HEK293T (cell line): Measurements from ENCODE around the gene SEMA3G.

Source experiments
- CTCF ChIA-PET: fragments of 350-600 bp; formaldehyde crosslinking; extraction: SDS; loops from one replicate; lab custom pipeline; 2021; ENCODE audit warnings: antibody characterized with exemption, inconsistent platforms; lab: Yijun Ruan, JAX
- POLR2A ChIA-PET: fragments of 350-600 bp; formaldehyde crosslinking; extraction: SDS; loops from one replicate; lab custom pipeline; 2020; ENCODE audit warnings: antibody characterized with exemption, inconsistent platforms; lab: Yijun Ruan, JAX
- DNase-seq: peaks from one replicate; pipeline ENCODE4 v3.0.0; 2012; ENCODE audit warnings: mixed read lengths; ENCODE audit errors: extremely low spot score
- ARNT ChIP-seq: fragments of 450-650 bp; IDR thresholded peaks from 2 replicates; pipeline ENCODE4 v1.6.1; 2017; ENCODE audit warnings: mild to moderate bottlenecking
- BHLHE40 ChIP-seq: fragments of 450-650 bp; IDR thresholded peaks from 2 replicates; pipeline ENCODE4 v1.6.1; 2016; ENCODE audit warnings: mild to moderate bottlenecking, moderate library complexity, borderline replicate concordance
- CTBP1 ChIP-seq: fragments of 450-650 bp; IDR thresholded peaks from 2 replicates; pipeline ENCODE4 v1.6.1; 2016; ENCODE audit warnings: borderline replicate concordance
- ELF4 ChIP-seq: fragments of 450-650 bp; IDR thresholded peaks from 2 replicates; pipeline ENCODE4 v1.6.1; 2017; ENCODE audit warnings: antibody characterized with exemption
- FOXA1 ChIP-seq: fragments of 450-650 bp; IDR thresholded peaks from 2 replicates; pipeline ENCODE4 v1.6.1; 2016; ENCODE audit warnings: mild to moderate bottlenecking
- FOXK2 ChIP-seq: fragments of 450-650 bp; IDR thresholded peaks from 2 replicates; pipeline ENCODE4 v1.6.1; 2016; ENCODE audit warnings: mild to moderate bottlenecking
- FOXM1 ChIP-seq: fragments of 450-650 bp; IDR thresholded peaks from 2 replicates; pipeline ENCODE4 v1.6.1; 2017; ENCODE audit warnings: mild to moderate bottlenecking, borderline replicate concordance
- HDGF ChIP-seq: fragments of 450-650 bp; IDR thresholded peaks from 2 replicates; pipeline ENCODE4 v1.6.1; 2017; ENCODE audit warnings: antibody characterized with exemption, borderline replicate concordance
- L3MBTL2 ChIP-seq: fragments of 450-650 bp; conservative IDR thresholded peaks from 2 replicates; pipeline ENCODE4 v1.6.1; 2016; ENCODE audit warnings: mild to moderate bottlenecking
- LEF1 ChIP-seq: fragments of 450-650 bp; IDR thresholded peaks from 2 replicates; pipeline ENCODE4 v1.6.1; 2017; ENCODE audit warnings: mild to moderate bottlenecking, borderline replicate concordance
- NFRKB ChIP-seq: fragments of 450-650 bp; IDR thresholded peaks from 2 replicates; pipeline ENCODE4 v1.6.1; 2016; ENCODE audit warnings: mild to moderate bottlenecking, moderate library complexity
- PKNOX1 ChIP-seq: fragments of 450-650 bp; IDR thresholded peaks from 2 replicates; pipeline ENCODE4 v1.6.1; 2016
- SP1 ChIP-seq: fragments of 450-650 bp; IDR thresholded peaks from 2 replicates; pipeline ENCODE4 v1.6.1; 2017
- SUZ12 ChIP-seq: fragments of 450-650 bp; IDR thresholded peaks from 2 replicates; pipeline ENCODE4 v1.6.1; 2016; ENCODE audit warnings: mild to moderate bottlenecking
- TARDBP ChIP-seq: fragments of 450-650 bp; IDR thresholded peaks from 2 replicates; pipeline ENCODE4 v1.6.1; 2016
- ZNF384 ChIP-seq: fragments of 450-650 bp; IDR thresholded peaks from 2 replicates; pipeline ENCODE4 v1.6.1; 2016

Gene SEMA3G

GRCh38 chr3:52399131-52399530, 45.8 kb downstream of the SEMA3G start:
- DNase-seq = no peak
- ChIA-PET CTCF (interaction anchor here (0.8 to 1.5 kb wide), 3 partner anchors 10 to 14 kb away, joined by 3 to 4 read pairs (median 3); no protein-coding TSS in a partner anchor), POLR2A (interaction anchor here (0.9 kb wide), 1 partner anchor 11 kb away, joined by 3 read pairs; no protein-coding TSS in a partner anchor)
- TF ChIP-seq SUZ12 = no peak
- no peak for TF ChIP-seq PKNOX1
- TF ChIP-seq FOXK2 = no peak
- TF ChIP-seq ELF4 = no peak
- no peak for TF ChIP-seq TARDBP

- no peak for DNase-seq
- TF ChIP-seq SUZ12 = no peak
- no peak for TF ChIP-seq ARNT
- no peak for TF ChIP-seq ZNF384
- CTCF ChIA-PET = interaction anchor here (0.8 to 1.5 kb wide), 3 partner anchors 9 to 14 kb away, joined by 3 to 4 read pairs (median 3); no protein-coding TSS in a partner anchor
- POLR2A ChIA-PET = interaction anchor here (0.9 kb wide), 1 partner anchor 10 kb away, joined by 3 read pairs; no protein-coding TSS in a partner anchor
These were observed 46.2 kb downstream of the SEMA3G start for GRCh38 chr3:52398670-52399081.

GRCh38 chr3:52397676-52398399, 47.1 kb downstream of the SEMA3G start:
- ChIA-PET POLR2A (no interaction called here), CTCF (interaction anchor here (1.5 kb wide), 2 partner anchors 8 to 13 kb away, joined by 3 to 4 read pairs; no protein-coding TSS in a partner anchor)
- no peak for TF ChIP-seq ELF4
- TF ChIP-seq ARNT = no peak
- TF ChIP-seq PKNOX1 = no peak
- TF ChIP-seq TARDBP = no peak
- no peak for TF ChIP-seq SP1
- no peak for TF ChIP-seq FOXA1
- TF ChIP-seq FOXK2 = no peak
- TF ChIP-seq BHLHE40 = no peak
- TF ChIP-seq SUZ12 = no peak
- no peak for TF ChIP-seq FOXM1
- TF ChIP-seq CTBP1 = no peak
- TF ChIP-seq L3MBTL2 = no peak
- TF ChIP-seq LEF1 = no peak
- TF ChIP-seq ZNF384 = no peak
- no peak for DNase-seq

GRCh38 chr3:52396907-52397591, 47.9 kb downstream of the SEMA3G start:
- CTCF ChIA-PET = no interaction called here
- TF ChIP-seq L3MBTL2 (no peak), FOXM1 (no peak), CTBP1 (no peak), TARDBP (no peak), ARNT (no peak), BHLHE40 (no peak)
- POLR2A ChIA-PET = no interaction called here
- DNase-seq = no peak

GRCh38 chr3:52396011-52396906, 48.6 kb downstream of the SEMA3G start:
- TF ChIP-seq SUZ12 (no peak), PKNOX1 (no peak), LEF1 (no peak), FOXM1 (no peak), FOXA1 (no peak), ZNF384 (no peak), SP1 (no peak), FOXK2 (no peak), HDGF (no peak), NFRKB (no peak)
- no peak for DNase-seq
- POLR2A ChIA-PET = interaction anchor here (0.6 kb wide), 1 partner anchor 52 kb away, joined by 3 read pairs; no protein-coding TSS in a partner anchor
- CTCF ChIA-PET = no interaction called here

GRCh38 chr3:52395503-52395865, 49.4 kb downstream of the SEMA3G start:
- TF ChIP-seq FOXM1 = no peak
- no peak for TF ChIP-seq LEF1
- TF ChIP-seq ARNT = no peak
- no peak for TF ChIP-seq FOXK2
- no peak for TF ChIP-seq BHLHE40
- TF ChIP-seq FOXA1 = no peak
- TF ChIP-seq TARDBP = no peak
- TF ChIP-seq L3MBTL2 = no peak
- TF ChIP-seq SUZ12 = no peak
- TF ChIP-seq PKNOX1 = no peak
- TF ChIP-seq SP1 = no peak
- no peak for TF ChIP-seq CTBP1
- ChIA-PET CTCF (no interaction called here), POLR2A (no interaction called here)
- DNase-seq = no peak
